HG02798 (cell line): Measurements from ENCODE around the gene MAS1L.
A peak's percentile ranks its signal among the peaks of the same experiment; 100 is the strongest.

ENCODE experiments used
- ATAC-seq: cut with Tn5 transposase; IDR thresholded peaks from one replicate; pipeline ENCODE4 v1.9.1; 2021; ENCODE audit warnings: mild to moderate bottlenecking; ENCODE audit not compliant: unreplicated experiment, poor library complexity

MAS1L gene

GRCh38 chr6:29516108-29516507 lies 28.4 kb upstream of the MAS1L start:
- no peak for ATAC-seq

- ATAC-seq: no peak
Measured at GRCh38 chr6:29510746-29511300, 23.1 kb upstream of the MAS1L start.

- no peak for ATAC-seq
Measured at GRCh38 chr6:29510202-29510601, 22.4 kb upstream of the MAS1L start.

- ATAC-seq: no peak
Measured at GRCh38 chr6:29509711-29510110, 22.0 kb upstream of the MAS1L start.

- peak; percentile 88 for ATAC-seq
Measured at GRCh38 chr6:29509239-29509638, 21.5 kb upstream of the MAS1L start.

- no peak for ATAC-seq
Measured at GRCh38 chr6:29507319-29507718, 19.6 kb upstream of the MAS1L start.

- no peak for ATAC-seq
Measured at GRCh38 chr6:29506446-29507067, 18.8 kb upstream of the MAS1L start.

- no peak for ATAC-seq
Measured at GRCh38 chr6:29505808-29506207, 18.1 kb upstream of the MAS1L start.

- no peak for ATAC-seq
Measured at GRCh38 chr6:29504961-29505360, 17.2 kb upstream of the MAS1L start.

GRCh38 chr6:29502597-29502996 lies 14.8 kb upstream of the MAS1L start:
- no peak for ATAC-seq

- no peak for ATAC-seq
Measured at GRCh38 chr6:29502181-29502580, 14.4 kb upstream of the MAS1L start.

GRCh38 chr6:29501106-29501505 lies 13.3 kb upstream of the MAS1L start:
- ATAC-seq: no peak

GRCh38 chr6:29500594-29500993 lies 12.8 kb upstream of the MAS1L start:
- no peak for ATAC-seq

GRCh38 chr6:29499704-29500103 lies 11.9 kb upstream of the MAS1L start:
- no peak for ATAC-seq

GRCh38 chr6:29496961-29497360 lies 9.2 kb upstream of the MAS1L start:
- ATAC-seq: no peak

- no peak for ATAC-seq
Measured at GRCh38 chr6:29495571-29495970, 7.8 kb upstream of the MAS1L start.

GRCh38 chr6:29494131-29494530 lies 6.4 kb upstream of the MAS1L start:
- no peak for ATAC-seq

- ATAC-seq: no peak
Measured at GRCh38 chr6:29493261-29493660, 5.5 kb upstream of the MAS1L start.

- ATAC-seq: no peak
Measured at GRCh38 chr6:29491574-29491973, 3.8 kb upstream of the MAS1L start.

- ATAC-seq: no peak
Measured at GRCh38 chr6:29490552-29490951, 2.8 kb upstream of the MAS1L start.

GRCh38 chr6:29490055-29490454 lies 2.3 kb upstream of the MAS1L start:
- ATAC-seq: no peak

GRCh38 chr6:29489286-29489685 lies 1.5 kb upstream of the MAS1L start:
- no peak for ATAC-seq
